AG09319 (cell line): ENCODE data around the gene BCR.

Experiments
- DNase-seq: peaks from one replicate; pipeline ENCODE4 v3.0.0-alpha.2; 2010; ENCODE audit warnings: low read depth; ENCODE audit errors: extremely low read depth
- TF ChIP-seq, protein P1 (sequence below): IDR thresholded peaks from 2 replicates; pipeline ENCODE4 v1.5.1; 2011; ENCODE audit warnings: low read depth, mild to moderate bottlenecking, inconsistent platforms, low read length, moderate library complexity

The BCR gene

GRCh38 chr22:23202812-23203451 lies 22.6 kb downstream of the BCR start:
- TF ChIP-seq, protein P1, sequence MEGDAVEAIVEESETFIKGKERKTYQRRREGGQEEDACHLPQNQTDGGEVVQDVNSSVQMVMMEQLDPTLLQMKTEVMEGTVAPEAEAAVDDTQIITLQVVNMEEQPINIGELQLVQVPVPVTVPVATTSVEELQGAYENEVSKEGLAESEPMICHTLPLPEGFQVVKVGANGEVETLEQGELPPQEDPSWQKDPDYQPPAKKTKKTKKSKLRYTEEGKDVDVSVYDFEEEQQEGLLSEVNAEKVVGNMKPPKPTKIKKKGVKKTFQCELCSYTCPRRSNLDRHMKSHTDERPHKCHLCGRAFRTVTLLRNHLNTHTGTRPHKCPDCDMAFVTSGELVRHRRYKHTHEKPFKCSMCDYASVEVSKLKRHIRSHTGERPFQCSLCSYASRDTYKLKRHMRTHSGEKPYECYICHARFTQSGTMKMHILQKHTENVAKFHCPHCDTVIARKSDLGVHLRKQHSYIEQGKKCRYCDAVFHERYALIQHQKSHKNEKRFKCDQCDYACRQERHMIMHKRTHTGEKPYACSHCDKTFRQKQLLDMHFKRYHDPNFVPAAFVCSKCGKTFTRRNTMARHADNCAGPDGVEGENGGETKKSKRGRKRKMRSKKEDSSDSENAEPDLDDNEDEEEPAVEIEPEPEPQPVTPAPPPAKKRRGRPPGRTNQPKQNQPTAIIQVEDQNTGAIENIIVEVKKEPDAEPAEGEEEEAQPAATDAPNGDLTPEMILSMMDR, result no peak
- DNase-seq, result no peak

DNA sequence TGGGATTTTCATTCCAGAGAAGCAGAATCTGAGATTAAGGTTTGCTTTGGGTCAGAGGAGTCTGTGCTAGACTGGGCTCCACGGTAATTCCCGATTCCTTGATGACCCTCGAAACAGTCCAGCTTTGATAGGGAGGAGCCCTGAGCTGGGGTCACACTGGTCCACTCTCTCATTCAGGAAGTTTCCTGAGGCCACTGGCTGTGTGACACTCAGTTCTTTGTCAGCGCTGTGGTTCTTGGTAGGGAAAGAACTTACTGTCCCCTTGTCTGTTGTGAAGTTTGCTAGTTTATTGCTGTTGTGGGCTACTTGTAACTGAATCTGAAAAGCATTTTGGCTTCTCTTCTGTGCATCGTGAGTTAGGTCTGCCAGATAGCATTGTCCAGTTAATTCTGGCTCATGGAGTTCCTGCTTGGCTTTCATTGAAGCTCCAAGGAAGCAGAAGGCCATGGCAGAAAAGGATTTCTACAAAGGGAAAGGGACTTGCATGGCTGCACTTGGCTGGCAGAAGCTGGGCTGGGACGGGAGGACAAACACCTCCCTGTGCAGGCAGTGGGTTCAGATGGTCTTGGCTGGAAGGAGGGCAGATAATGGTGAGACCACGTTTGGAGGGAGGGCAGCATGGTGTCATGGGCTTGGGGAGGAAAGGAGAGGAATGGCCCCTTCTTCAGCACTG lies 23.3 kb downstream of the BCR start:
- no peak for DNase-seq
- TF ChIP-seq, protein P1, result no peak

- TF ChIP-seq, protein P1, result no peak
- DNase-seq, result no peak
Measured at GRCh38 chr22:23204125-23204488, 23.8 kb downstream of the BCR start.

GRCh38 chr22:23204541-23205157 lies 24.3 kb downstream of the BCR start:
- TF ChIP-seq, protein P1, result no peak
- DNase-seq, result no peak

DNA sequence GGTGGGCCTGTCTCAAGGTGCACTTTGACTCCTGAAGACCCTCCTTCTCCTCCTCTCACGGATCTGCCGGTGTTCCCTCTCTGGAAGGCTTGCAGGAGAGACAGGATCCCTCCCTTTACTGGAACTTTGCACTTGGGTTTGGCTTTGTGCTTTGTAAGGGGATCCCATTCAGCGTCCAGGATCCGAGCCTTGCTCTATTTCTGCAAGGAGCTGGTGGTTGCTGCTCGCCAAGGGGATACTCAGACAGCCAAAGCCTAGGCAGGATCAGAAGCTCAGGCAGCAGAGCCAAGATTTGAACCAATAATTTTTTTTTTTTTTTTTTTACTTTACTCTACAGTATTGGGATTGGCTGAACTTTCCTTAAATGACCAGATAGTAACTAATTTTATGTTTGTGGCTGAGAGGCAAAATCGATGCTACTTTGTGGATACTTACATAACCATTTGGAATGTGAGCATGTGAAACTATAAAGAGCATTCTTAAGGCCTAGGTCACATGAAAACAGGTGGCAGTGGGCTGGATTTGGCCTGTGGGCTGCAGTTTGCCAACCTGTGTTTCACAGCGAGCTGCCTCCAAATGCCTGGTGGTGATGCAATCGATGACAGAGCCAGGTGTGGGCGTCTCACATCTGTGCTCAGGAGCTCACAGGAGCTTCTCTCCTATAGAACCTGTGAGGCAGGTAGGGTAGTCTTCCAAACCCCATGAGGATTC lies 25.2 kb downstream of the BCR start:
- TF ChIP-seq, protein P1, result no peak
- no peak for DNase-seq

DNA sequence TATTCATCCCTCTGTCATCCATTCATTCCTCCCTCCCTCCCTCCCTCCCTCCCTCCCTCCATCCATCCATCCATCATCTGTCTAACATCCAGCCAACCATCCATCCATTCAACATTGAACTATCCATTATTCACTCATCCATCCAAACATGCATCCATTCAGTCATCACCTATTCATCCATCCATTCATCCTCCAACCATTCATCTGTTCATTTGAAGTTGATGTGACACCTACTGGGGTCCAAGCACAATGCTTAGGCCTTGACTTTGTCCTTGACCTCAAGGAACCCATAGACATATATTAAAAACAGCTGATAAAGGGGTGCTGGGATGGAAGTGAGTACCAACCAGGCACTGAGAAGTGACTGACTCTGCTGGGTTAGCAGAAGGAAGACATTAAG lies 26.6 kb downstream of the BCR start:
- no peak for DNase-seq
- TF ChIP-seq, protein P1, result no peak
